OCI-M2 (cell line): ENCODE data around the gene ICAM4.
A peak's percentile ranks its signal among the peaks of the same experiment; 100 is the strongest.
"Not testable (repeated sequence)": the region's sequence is repeated elsewhere in the genome, so short reads cannot be mapped to it uniquely, and the experiment has no call there.

Source experiments
- DNase-seq: peaks from one replicate; lab custom pipeline; 2025; ENCODE audit not compliant: unreplicated experiment; lab: John Stamatoyannopoulos, UW

The ICAM4 gene

GRCh38 chr19:10268071-10268470 is 18.7 kb upstream of the ICAM4 start:
- no peak for DNase-seq

- peak; percentile 98 for DNase-seq
Measured at GRCh38 chr19:10269333-10270179, 17.2 kb upstream of the ICAM4 start.

GRCh38 chr19:10270180-10270615 is 16.6 kb upstream of the ICAM4 start:
- DNase-seq: no peak

- no peak for DNase-seq
Measured at GRCh38 chr19:10270616-10271394, 15.9 kb upstream of the ICAM4 start, which contains the start of gene ICAM1. Gene ICAM1 (plus strand): TSS chr19:10271120. CDS start chr19:10271160, 40 bp downstream.

- DNase-seq: no peak
Measured at GRCh38 chr19:10271543-10272086, 15.1 kb upstream of the ICAM4 start.

- no peak for DNase-seq
Measured at GRCh38 chr19:10274589-10274988, 12.2 kb upstream of the ICAM4 start.

GRCh38 chr19:10277795-10278589 is 8.8 kb upstream of the ICAM4 start:
- no peak for DNase-seq

- no peak for DNase-seq
Measured at GRCh38 chr19:10278935-10279334, 7.8 kb upstream of the ICAM4 start.

- DNase-seq: no peak
Measured at GRCh38 chr19:10279737-10280442, 6.9 kb upstream of the ICAM4 start.

GRCh38 chr19:10282043-10282442 is 4.7 kb upstream of the ICAM4 start:
- DNase-seq: not testable (repeated sequence)

- no peak for DNase-seq
Measured at GRCh38 chr19:10283301-10284064, 3.3 kb upstream of the ICAM4 start.

GRCh38 chr19:10284065-10284959 is 2.4 kb upstream of the ICAM4 start:
- no peak for DNase-seq

GRCh38 chr19:10284960-10285278 is 1.8 kb upstream of the ICAM4 start:
- no peak for DNase-seq

GRCh38 chr19:10285393-10285792 is 1.4 kb upstream of the ICAM4 start:
- no peak for DNase-seq

- DNase-seq: peak; percentile 99
Measured at GRCh38 chr19:10288662-10289166, 2.0 kb downstream of the ICAM4 start.

GRCh38 chr19:10289167-10289835 is 2.5 kb downstream of the ICAM4 start:
- DNase-seq: peak; percentile 100

- no peak for DNase-seq
Measured at GRCh38 chr19:10289836-10290356, 3.1 kb downstream of the ICAM4 start, which contains the start of gene ICAM5. Gene ICAM5 (plus strand): TSS chr19:10289952. CDS start chr19:10290044, 92 bp downstream.
